Ovary (tissue), 9 donors: ENCODE data around the gene PAN2. TPM values are rescaled to one million over a fixed set of nuclear protein-coding genes. Genes with fewer than 3 reads are reported as not detected.
"Not testable (repeated sequence)": the region's sequence is repeated elsewhere in the genome, so short reads cannot be mapped to it uniquely, and the experiment has no call there.

Experiments
- DNase-seq, 5 donors: peaks; one replicate each; pipeline ENCODE4 v3.0.0-alpha.2; 2019 to 2020
- H3K27ac ChIP-seq, 2 donors: fragments of 200-600 bp; one replicate each; pipeline versions ENCODE4 v1.5.1 to v1.8.0; 2019 to 2022
- H3K27me3 ChIP-seq: fragments of 200-600 bp; one replicate; pipeline ENCODE4 v1.8.0; 2022
- H3K36me3 ChIP-seq: fragments of 200-600 bp; sonication (generic); one replicate; pipeline ENCODE4 v1.5.1; 2019
- H3K4me1 ChIP-seq: one replicate; pipeline ENCODE4 v1.8.1; 2013; ENCODE audit warnings: mild to moderate bottlenecking, moderate library complexity; ENCODE audit not compliant: insufficient read depth
- H3K4me3 ChIP-seq: fragments of 200-600 bp; sonication (generic); one replicate; pipeline ENCODE4 v1.5.1; 2017
- H3K9me3 ChIP-seq, 2 donors: fragments of 200-600 bp in 1 of 2; sonication (generic) in 1 of 2; one replicate each; pipeline versions ENCODE4 v1.5.1 to v1.8.1; 2013 to 2019; ENCODE audit warnings: mild to moderate bottlenecking in 1 of 2, moderate library complexity in 1 of 2
- EP300 ChIP-seq: sonication (generic); formaldehyde crosslinking; IDR thresholded peaks from one replicate; pipeline ENCODE4 v1.6.1; 2017; ENCODE audit warnings: antibody characterized with exemption
- POLR2A ChIP-seq: fragments of 450-650 bp; IDR thresholded peaks from one replicate; pipeline ENCODE4 v1.6.1; 2017; ENCODE audit warnings: antibody characterized with exemption, mild to moderate bottlenecking, moderate library complexity
- WGBS, 3 donors: extraction: QIAGEN DNeasy Blood & Tissue Kit in 1 of 3; methylation state at CpG; one replicate each; pipeline versions ENCODE4 v1.1.5 to v1.1.7; 2013 to 2017; 5-methylcytosine and 5-hydroxymethylcytosine counted together
- intact Hi-C, 4 donors: fragments of 100-400 bp; cut with DNase I; formaldehyde crosslinking; loops; one replicate each; pipeline versions ENCODE4 v1.11.0 to v1.15.1; 2022 to 2023
- polyA plus RNA-seq, 2 donors: library from polyadenylated mRNA; stranded (reverse); fragments of 200-250 nt in 1 of 2; fragments of 350-450 nt in 1 of 2; fragmentation: Illumina TruSeq in 1 of 2; extraction: RNeasy Lipid Tissue Mini Kit (QIAGEN cat#74804) in 1 of 2; gene quantifications; one replicate each; pipeline ENCODE4 v1.2.3, GENCODE V29; 2013 to 2014
- total RNA-seq, 7 donors: library from RNA; depleted of rRNA in 2 of 7; stranded (reverse); fragments of >200 nt in 2 of 7; fragmentation: NEBNext Ultra II Directional in 3 of 7; extraction: Animal tissue kit (Norgen Biotek cat#: 25700) in 3 of 7; gene quantifications; one replicate each; pipeline versions ENCODE4 v1.1.0 to v1.2.4, GENCODE V29; 2016 to 2023
- TF ChIP-seq, protein P1 (sequence below), 3 donors: fragments of 450-650 bp in 2 of 3; fragments of 200-600 bp in 1 of 3; IDR thresholded peaks; one replicate each; pipeline versions ENCODE4 v1.5.1 to v1.8.0; 2016 to 2022; ENCODE audit warnings: antibody characterized with exemption in 3 of 3, mild to moderate bottlenecking in 1 of 3
- donor health status: DM: no; HTN: no; CAD: no; lungs with moderate emphysema.
- donor health status: DM: no; HTN: no; CAD: no.
- donor health status: Bipolar disorder and iron deficiency.
- donor health status: DM: yes; HTN: yes; CAD: no.
- donor health status: DM: no; HTN: no; CAD: no.
- donor health status: DM: yes; HTN: yes; CAD: no.

Gene PAN2
- total and polyA plus RNA-seq, 9 donors, result 41.0 to 103 (median 70.0) TPM

DNA sequence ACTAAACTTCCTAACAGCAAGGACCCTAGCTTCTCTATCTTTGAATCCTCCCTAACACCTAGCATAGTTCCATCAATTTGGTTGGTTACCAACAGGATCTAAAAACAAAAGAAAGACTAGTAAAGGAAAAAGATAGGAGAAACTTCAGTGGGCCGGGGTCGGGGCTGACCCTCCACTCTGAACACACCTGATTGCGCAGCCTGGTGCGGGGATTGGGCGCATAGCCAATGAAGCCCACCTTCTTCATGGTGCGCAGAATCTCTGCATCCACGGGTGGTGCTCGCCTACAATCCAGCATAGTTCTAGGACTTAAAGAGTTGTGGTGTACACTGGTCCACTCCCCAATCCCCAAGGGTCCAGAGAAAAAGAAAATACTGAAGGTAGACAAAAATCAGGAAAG is 7.7 kb downstream of the PAN2 start:
- no peak for TF ChIP-seq POLR2A
- TF ChIP-seq, protein P1, sequence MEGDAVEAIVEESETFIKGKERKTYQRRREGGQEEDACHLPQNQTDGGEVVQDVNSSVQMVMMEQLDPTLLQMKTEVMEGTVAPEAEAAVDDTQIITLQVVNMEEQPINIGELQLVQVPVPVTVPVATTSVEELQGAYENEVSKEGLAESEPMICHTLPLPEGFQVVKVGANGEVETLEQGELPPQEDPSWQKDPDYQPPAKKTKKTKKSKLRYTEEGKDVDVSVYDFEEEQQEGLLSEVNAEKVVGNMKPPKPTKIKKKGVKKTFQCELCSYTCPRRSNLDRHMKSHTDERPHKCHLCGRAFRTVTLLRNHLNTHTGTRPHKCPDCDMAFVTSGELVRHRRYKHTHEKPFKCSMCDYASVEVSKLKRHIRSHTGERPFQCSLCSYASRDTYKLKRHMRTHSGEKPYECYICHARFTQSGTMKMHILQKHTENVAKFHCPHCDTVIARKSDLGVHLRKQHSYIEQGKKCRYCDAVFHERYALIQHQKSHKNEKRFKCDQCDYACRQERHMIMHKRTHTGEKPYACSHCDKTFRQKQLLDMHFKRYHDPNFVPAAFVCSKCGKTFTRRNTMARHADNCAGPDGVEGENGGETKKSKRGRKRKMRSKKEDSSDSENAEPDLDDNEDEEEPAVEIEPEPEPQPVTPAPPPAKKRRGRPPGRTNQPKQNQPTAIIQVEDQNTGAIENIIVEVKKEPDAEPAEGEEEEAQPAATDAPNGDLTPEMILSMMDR (IDR thresholded peaks at IDR 0.05), result no peak
- TF ChIP-seq EP300, result no peak
- no peaks in the 10 kb centered on the region for H3K9me3 ChIP-seq
- H3K4me3 ChIP-seq, result no peak overlapping the region
- H3K4me1 ChIP-seq, result no peaks in the 10 kb centered on the region
- H3K27me3 ChIP-seq, result no peaks in the 10 kb centered on the region
- WGBS, 3 donors, result 95 to 96% (median 96%) methylated on average over 8 of the region's 8 CpGs
- no peaks in the 10 kb centered on the region for H3K36me3 ChIP-seq
- intact Hi-C loops, result no loop called here
- no peak for DNase-seq
- no peak overlapping the region for H3K27ac ChIP-seq

GRCh38 chr12:56324206-56324605 is 9.6 kb downstream of the PAN2 start:
- no peaks in the 10 kb centered on the region for H3K4me1 ChIP-seq
- H3K27me3 ChIP-seq, result no peaks in the 10 kb centered on the region
- H3K36me3 ChIP-seq, result no peaks in the 10 kb centered on the region
- no peak for TF ChIP-seq EP300
- TF ChIP-seq, protein P1 (IDR thresholded peaks at IDR 0.05), result no peak
- intact Hi-C loops, result no loop called here
- 88 to 92% (median 89%) methylated on average over 6 of the region's 6 CpGs for WGBS, 3 donors
- H3K4me3 ChIP-seq, result no peak overlapping the region
- no peak overlapping the region for H3K27ac ChIP-seq
- H3K9me3 ChIP-seq, result no peaks in the 10 kb centered on the region
- no peak for DNase-seq

- H3K9me3 ChIP-seq, DNase-seq, intact Hi-C loops, H3K27ac ChIP-seq, H3K27me3 ChIP-seq, H3K36me3 ChIP-seq, H3K4me1 ChIP-seq, H3K4me3 ChIP-seq: not testable (repeated sequence)
- 91 to 93% (median 92%) methylated on average over 8 of the region's 8 CpGs for WGBS, 3 donors
Observed at GRCh38 chr12:56321610-56322009, 12.2 kb downstream of the PAN2 start.

- TF ChIP-seq POLR2A (no peak), EP300 (no peak)
- TF ChIP-seq, protein P1 (IDR thresholded peaks at IDR 0.05), result no peak
- no peaks in the 10 kb centered on the region for H3K36me3 ChIP-seq
- no peak overlapping the region for H3K4me3 ChIP-seq
- no peaks in the 10 kb centered on the region for H3K27me3 ChIP-seq
- no peak for DNase-seq
- H3K4me1 ChIP-seq, result no peaks in the 10 kb centered on the region
- WGBS, 3 donors, result 89 to 94% (median 90%) methylated on average over 2 of the region's 2 CpGs
- intact Hi-C loops, result no loop called here
- no peak overlapping the region for H3K27ac ChIP-seq
- H3K9me3 ChIP-seq, result no peaks in the 10 kb centered on the region
Observed at GRCh38 chr12:56321027-56321426, 12.8 kb downstream of the PAN2 start.

DNA sequence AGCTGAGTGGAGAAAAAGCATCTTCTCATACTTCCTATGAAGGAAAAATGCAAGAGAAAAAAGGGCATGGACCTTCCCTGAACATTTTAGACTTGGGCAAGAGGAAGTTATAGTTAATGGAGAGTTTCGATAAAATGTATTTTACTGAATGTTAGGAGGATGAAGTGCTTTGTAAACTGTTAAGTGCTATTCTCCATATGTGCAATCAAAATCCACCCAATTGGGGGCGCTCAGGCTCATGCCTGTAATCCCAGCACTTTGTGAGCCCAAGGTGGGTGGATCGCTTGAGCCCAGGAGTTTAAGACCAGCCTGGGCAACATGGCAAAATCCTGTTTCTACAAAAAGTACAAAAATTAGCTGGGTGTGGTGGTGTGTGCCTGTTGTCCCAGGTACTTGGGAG is 16.1 kb downstream of the PAN2 start:
- H3K27ac ChIP-seq, result no peak overlapping the region
- H3K36me3 ChIP-seq, result no peaks in the 10 kb centered on the region
- peaks cover 2% of the 10 kb centered on the region for H3K4me1 ChIP-seq
- H3K27me3 ChIP-seq, result no peaks in the 10 kb centered on the region
- 91 to 99% (median 99%) methylated on average over 3 of the region's 3 CpGs for WGBS, 3 donors
- H3K9me3 ChIP-seq, result no peaks in the 10 kb centered on the region
- DNase-seq, result no peak
- intact Hi-C loops, result no loop called here
- TF ChIP-seq, protein P1 (IDR thresholded peaks at IDR 0.05), result no peak
- TF ChIP-seq EP300 (no peak), POLR2A (no peak)
- H3K4me3 ChIP-seq, result no peak overlapping the region
